ENCODE results near the gene UAP1L1. TPM values are rescaled to one million over a fixed set of nuclear protein-coding genes. Genes with fewer than 3 reads are reported as not detected.
A peak's percentile ranks its signal among the peaks of the same experiment; 100 is the strongest.
"Not testable (repeated sequence)": the region's sequence is repeated elsewhere in the genome, so short reads cannot be mapped to it uniquely, and the experiment has no call there.

The UAP1L1 gene
- total and polyA plus RNA-seq, 2 donors: 4.0 to 11.5 TPM

DNA sequence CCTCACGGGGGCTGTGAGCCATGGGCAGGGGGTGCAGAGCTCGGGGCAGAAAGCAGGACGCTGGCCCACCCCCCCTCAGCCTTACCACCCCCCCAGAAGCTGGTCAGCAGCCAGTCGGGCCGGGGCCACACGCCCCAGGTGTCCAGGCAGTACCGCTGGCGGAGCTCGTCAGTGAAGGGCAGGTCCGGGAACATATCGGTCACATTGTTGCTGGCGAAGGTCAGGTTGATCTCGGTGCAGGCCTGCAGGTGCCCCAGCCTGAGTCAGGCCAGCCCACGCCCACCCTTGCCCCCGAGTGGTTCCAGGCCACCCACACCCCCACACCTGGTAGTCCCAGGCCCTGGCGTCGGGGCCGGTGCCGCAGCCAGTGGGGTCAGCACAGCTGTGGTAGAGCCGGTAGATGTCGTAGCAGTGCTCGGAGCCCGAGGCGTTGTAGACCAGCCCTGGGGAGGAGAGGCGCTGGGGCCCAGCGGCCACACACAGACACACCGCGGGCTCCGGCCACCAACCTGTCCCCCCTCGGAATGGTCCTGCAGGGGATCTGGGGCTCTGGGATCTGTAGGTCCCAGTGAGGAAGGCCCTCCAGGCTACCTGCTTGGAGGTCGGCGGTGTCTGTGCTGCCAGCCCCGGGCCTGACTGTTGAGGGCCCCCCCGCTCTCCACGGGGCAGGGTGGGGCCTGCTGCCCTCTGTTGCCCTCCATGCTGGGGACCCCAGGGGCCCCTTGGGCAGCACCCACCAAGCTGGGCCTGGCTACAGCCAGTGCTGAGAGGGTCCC, 34.7 kb downstream of the UAP1L1 start:
- Histone ChIP-seq H3K27ac (ENCODE audit: low read depth) (no peak overlapping the region), H3K36me3 (ENCODE audit: insufficient read depth) (peaks cover 7% of the 10 kb centered on the region), H3K4me3 (ENCODE audit: low read depth, low read length) (no peak overlapping the region), H3K4me1 (ENCODE audit: insufficient read depth) (no peaks in the 10 kb centered on the region)
- no peak for DNase-seq (ENCODE audit: extremely low spot score)
- WGBS: 90% methylated on average over 35 of the region's 35 CpGs

DNA sequence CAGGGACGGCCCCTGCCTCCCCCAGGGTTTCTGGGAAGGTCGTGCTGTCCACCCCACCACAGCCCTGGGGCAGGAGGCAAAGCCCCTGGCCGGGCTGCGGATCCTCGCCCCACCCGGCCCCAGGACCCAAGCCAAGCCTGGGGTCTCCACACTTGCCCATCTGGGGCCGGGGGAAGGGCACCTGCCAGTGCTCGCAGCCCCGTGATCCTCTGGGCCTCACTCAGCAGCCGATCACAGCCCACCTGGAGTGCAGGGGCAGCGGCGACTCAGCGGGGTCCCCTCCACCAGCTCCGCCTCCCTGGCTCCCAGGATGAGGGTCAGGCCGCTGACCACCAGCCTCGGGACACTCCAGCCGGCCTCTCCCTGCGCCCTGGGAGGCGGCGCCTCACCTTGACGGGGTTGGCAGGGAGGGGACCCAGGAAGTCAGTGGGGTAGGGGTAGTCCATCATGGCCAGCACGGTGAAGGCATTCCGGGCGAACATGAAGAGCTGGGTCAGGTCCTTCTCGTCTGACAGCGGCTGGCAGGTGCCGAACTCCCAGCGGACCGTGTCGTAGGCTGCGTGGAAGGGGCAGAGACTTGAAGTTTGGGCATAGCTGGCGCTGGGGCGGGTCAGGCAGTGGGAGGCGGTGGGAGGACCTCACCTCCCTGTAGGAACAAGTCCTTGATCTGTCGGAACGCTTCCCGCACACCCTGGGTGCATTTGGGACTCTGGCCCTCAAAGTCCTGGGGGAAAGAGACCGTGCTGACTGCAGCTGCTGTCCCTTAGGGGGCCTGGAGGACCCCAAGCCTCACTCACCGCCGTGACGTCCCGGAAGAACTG, 35.5 kb downstream of the UAP1L1 start:
- DNase-seq (ENCODE audit: extremely low spot score): no peak
- H3K4me1 ChIP-seq (ENCODE audit: insufficient read depth): no peaks in the 10 kb centered on the region
- no peak overlapping the region for H3K27ac ChIP-seq (ENCODE audit: low read depth)
- H3K4me3 ChIP-seq (ENCODE audit: low read depth, low read length): no peak overlapping the region
- 94% methylated on average over 42 of the region's 42 CpGs for WGBS
- H3K36me3 ChIP-seq (ENCODE audit: insufficient read depth): peaks cover 6% of the 10 kb centered on the region

GRCh38 chr9:137113385-137114159, 36.3 kb downstream of the UAP1L1 start:
- no peak for DNase-seq (ENCODE audit: extremely low spot score)
- Histone ChIP-seq H3K27ac (ENCODE audit: low read depth) (no peak overlapping the region), H3K4me1 (ENCODE audit: insufficient read depth) (no peaks in the 10 kb centered on the region), H3K36me3 (ENCODE audit: insufficient read depth) (peaks cover 2% of the 10 kb centered on the region), H3K4me3 (ENCODE audit: low read depth, low read length) (peak overlapping the region; percentile 86)
- 28% methylated on average over 66 of the region's 66 CpGs for WGBS

DNA sequence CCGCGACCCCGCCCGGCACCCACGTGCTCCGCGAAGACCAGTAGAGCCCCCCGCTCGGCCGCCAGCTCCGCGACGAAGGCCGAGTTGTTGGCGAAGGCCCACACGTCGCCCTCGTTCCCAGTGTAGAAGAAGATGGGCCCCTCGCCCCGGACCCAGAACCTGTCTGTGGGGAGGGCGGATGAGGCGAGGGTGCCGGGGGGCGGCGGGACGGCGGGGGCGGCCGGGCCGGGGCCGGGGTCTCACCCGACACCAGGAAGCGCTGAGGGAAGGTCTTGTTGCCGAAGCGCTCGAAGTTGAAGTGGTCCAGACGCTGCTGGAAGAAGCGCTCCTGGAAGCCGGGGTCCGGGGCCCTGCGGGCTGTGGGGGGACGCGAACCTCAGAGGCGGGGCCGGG, 36.9 kb downstream of the UAP1L1 start:
- H3K4me3 ChIP-seq (ENCODE audit: low read depth, low read length): peak overlapping the region; percentile 86
- WGBS: 2% methylated on average over 45 of the region's 45 CpGs
- no peaks in the 10 kb centered on the region for H3K36me3 ChIP-seq (ENCODE audit: insufficient read depth)
- no peak overlapping the region for H3K27ac ChIP-seq (ENCODE audit: low read depth)
- DNase-seq (ENCODE audit: extremely low spot score): no peak
- H3K4me1 ChIP-seq (ENCODE audit: insufficient read depth): no peaks in the 10 kb centered on the region

DNA sequence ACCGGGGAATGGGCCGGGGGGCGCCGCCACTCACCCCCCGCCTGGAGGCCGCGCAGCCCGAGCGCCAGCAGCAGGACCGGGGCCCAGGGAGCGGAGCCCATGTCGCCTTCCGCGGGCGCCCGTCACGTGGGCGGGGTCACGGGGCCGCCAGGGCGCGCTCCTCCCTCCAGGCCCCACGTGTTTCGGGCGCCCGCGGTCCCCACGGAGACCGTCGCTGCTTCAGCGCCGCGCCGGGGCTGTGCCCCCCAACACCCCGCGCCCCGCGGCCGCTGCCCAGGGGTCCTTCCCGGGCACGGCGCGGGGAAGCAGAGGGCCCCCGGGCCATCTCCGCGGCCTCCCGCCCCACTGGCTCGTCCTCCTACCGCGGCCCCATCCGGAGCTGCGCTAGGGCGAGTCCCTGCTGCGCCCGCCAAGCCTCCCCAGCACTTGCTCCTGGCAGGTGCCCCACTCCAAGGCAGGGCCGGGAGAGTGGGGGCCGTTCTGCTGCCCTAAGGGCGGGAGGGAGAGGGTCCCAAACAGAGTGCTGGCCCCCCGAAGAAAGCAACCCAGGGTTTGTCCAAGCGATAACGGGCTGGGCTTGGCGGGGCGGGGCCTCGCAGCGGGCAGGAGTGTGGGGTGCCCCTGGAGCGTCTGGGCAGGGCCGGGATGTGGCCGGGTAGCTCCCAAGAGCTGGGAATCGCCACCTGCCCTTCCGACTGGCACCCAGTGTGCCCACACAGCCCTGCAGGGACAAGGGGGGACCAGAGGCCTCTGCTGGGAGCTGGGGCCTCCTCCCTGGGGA, 37.5 kb downstream of the UAP1L1 start, which contains the start of gene DPP7:
TSS of gene DPP7 (minus strand) at position 121 of the 781 bp plus-strand sequence. CDS start at position 101, 20 bp downstream.
- Histone ChIP-seq H3K36me3 (ENCODE audit: insufficient read depth) (no peaks in the 10 kb centered on the region), H3K27ac (ENCODE audit: low read depth) (no peak within 1 kb of the TSS), H3K4me3 (ENCODE audit: low read depth, low read length) (peak within 1 kb of the TSS; percentile 86), H3K4me1 (ENCODE audit: insufficient read depth) (no peaks in the 10 kb centered on the region)
- WGBS: 7% methylated on average over 69 of the region's 70 CpGs
- DNase-seq (ENCODE audit: extremely low spot score): no peak

DNA sequence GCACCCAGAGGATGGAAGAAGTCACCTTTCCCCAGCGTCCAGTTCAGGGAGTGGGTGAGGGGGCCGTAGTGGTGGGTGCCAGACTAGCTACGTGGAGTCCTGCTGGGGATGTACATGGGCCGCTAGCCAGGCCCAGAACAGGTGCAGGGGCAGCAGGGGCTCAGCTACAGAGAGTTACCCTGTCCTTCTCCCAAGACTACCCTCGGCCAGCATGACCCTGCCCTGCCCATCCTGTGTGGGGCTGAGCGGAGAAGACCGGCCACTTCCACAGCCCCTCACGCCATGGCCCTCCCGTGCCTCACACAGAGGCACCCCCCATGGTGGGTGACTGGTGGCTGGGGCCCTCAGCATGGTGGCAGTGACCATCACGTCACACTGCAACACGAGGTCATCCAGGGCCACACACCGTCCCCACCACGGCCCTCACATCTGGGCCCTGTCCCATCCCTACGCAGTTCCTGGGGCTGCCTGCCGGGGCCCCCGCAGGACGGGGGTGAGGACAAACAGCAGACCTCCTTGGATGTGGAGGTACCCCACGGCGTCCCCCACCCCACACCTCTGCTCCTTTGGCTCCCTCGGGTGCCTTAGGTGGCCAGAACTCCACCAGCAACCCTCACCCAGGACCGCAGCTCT, 38.2 kb downstream of the UAP1L1 start:
- no peak for DNase-seq (ENCODE audit: extremely low spot score)
- no peaks in the 10 kb centered on the region for H3K4me1 ChIP-seq (ENCODE audit: insufficient read depth)
- 84% methylated on average over 21 of the region's 21 CpGs for WGBS
- no peak overlapping the region for H3K4me3 ChIP-seq (ENCODE audit: low read depth, low read length)
- no peak overlapping the region for H3K27ac ChIP-seq (ENCODE audit: low read depth)
- no peaks in the 10 kb centered on the region for H3K36me3 ChIP-seq (ENCODE audit: insufficient read depth)

DNA sequence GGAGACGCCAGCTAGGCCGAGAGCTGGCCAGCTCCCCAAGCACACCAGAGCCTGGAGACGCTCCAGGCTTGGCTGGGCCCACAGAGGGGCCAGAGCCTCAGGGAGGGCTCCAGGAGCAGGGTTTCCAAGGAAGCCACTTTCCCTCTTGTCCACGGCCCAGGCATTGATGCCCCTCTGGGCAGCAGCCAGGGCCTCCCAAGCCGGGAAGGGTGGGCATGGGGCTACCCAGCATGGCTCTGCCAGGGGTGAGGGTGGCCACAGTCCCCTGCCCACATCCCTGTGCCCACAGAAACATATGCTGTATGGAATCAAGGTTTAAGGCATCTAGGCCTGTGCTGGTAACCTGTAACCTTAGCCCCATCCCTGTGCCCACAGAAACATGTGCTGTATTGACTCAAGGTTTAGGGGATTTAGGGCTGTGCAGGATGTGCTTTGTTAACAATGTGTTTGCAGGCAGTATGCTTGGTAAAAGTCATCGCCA, 38.8 kb downstream of the UAP1L1 start:
- Histone ChIP-seq H3K4me1 (ENCODE audit: insufficient read depth) (no peaks in the 10 kb centered on the region), H3K4me3 (ENCODE audit: low read depth, low read length) (no peak overlapping the region), H3K36me3 (ENCODE audit: insufficient read depth) (no peaks in the 10 kb centered on the region), H3K27ac (ENCODE audit: low read depth) (no peak overlapping the region)
- DNase-seq (ENCODE audit: extremely low spot score): no peak
- WGBS: 61% methylated on average over 6 of the region's 6 CpGs

GRCh38 chr9:137116728-137117127, 39.4 kb downstream of the UAP1L1 start:
- no peak for DNase-seq (ENCODE audit: extremely low spot score)
- no peak overlapping the region for H3K27ac ChIP-seq (ENCODE audit: low read depth)
- 41% methylated on average over 17 of the region's 17 CpGs for WGBS
- no peaks in the 10 kb centered on the region for H3K4me1 ChIP-seq (ENCODE audit: insufficient read depth)
- no peak overlapping the region for H3K4me3 ChIP-seq (ENCODE audit: low read depth, low read length)
- H3K36me3 ChIP-seq (ENCODE audit: insufficient read depth): no peaks in the 10 kb centered on the region

GRCh38 chr9:137117269-137117731, 40.0 kb downstream of the UAP1L1 start:
- Histone ChIP-seq H3K4me1 (ENCODE audit: insufficient read depth) (no peaks in the 10 kb centered on the region), H3K36me3 (ENCODE audit: insufficient read depth) (no peaks in the 10 kb centered on the region), H3K4me3 (ENCODE audit: low read depth, low read length) (no peak overlapping the region), H3K27ac (ENCODE audit: low read depth) (no peak overlapping the region)
- no peak for DNase-seq (ENCODE audit: extremely low spot score)
- WGBS: 77% methylated on average over 15 of the region's 15 CpGs

GRCh38 chr9:137118092-137118603, 40.8 kb downstream of the UAP1L1 start:
- DNase-seq (ENCODE audit: extremely low spot score); H3K36me3 ChIP-seq (ENCODE audit: insufficient read depth); H3K27ac ChIP-seq (ENCODE audit: low read depth); H3K4me1 ChIP-seq (ENCODE audit: insufficient read depth); H3K4me3 ChIP-seq (ENCODE audit: low read depth, low read length): not testable (repeated sequence)
- WGBS: 85% methylated on average over 12 of the region's 12 CpGs

- H3K4me3 ChIP-seq (ENCODE audit: low read depth, low read length); H3K4me1 ChIP-seq (ENCODE audit: insufficient read depth); DNase-seq (ENCODE audit: extremely low spot score); H3K27ac ChIP-seq (ENCODE audit: low read depth); H3K36me3 ChIP-seq (ENCODE audit: insufficient read depth): not testable (repeated sequence)
- 72% methylated on average over 25 of the region's 25 CpGs for WGBS
These were observed 44.8 kb downstream of the UAP1L1 start for GRCh38 chr9:137121927-137122795.
